ENCODE measurements around the gene ANKRD13D.

DNA sequence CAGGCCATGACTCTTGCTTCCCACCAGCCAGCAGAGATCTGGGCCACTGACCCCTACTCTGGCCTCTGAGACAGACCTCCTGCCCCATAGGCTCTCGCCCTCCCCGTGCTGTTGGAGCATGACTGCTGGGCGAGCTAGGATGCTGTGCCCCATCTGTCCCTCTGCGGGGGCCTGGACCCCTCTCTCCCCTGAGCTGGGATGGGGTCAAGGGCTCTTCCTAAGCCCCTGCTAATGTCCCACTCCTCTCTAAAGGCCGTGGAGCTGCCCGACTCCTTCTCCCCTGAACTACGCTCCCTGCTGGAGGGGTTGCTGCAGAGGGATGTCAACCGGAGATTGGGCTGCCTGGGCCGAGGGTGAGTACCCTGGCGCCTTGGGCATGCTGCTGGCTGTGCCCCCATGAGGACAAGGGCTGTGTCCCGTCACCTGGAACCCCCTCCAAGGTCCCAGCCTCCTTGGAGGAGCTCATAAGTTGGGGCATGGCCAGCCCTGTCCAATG, 6.2 kb upstream of the ANKRD13D start:
- TF ChIP-seq, protein P1, sequence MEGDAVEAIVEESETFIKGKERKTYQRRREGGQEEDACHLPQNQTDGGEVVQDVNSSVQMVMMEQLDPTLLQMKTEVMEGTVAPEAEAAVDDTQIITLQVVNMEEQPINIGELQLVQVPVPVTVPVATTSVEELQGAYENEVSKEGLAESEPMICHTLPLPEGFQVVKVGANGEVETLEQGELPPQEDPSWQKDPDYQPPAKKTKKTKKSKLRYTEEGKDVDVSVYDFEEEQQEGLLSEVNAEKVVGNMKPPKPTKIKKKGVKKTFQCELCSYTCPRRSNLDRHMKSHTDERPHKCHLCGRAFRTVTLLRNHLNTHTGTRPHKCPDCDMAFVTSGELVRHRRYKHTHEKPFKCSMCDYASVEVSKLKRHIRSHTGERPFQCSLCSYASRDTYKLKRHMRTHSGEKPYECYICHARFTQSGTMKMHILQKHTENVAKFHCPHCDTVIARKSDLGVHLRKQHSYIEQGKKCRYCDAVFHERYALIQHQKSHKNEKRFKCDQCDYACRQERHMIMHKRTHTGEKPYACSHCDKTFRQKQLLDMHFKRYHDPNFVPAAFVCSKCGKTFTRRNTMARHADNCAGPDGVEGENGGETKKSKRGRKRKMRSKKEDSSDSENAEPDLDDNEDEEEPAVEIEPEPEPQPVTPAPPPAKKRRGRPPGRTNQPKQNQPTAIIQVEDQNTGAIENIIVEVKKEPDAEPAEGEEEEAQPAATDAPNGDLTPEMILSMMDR (IDR thresholded peaks at IDR 0.05): no peak
- TF ChIP-seq POLR2A (IDR thresholded peaks at IDR 0.05): no peak
